Activated CD4-positive, alpha-beta T cell treated with anti-CD3 and anti-CD28 coated beads, Interleukin-2, Interleukin-4, amounts not matched to agents 100 ng/mL and 50 ng/mL, durations not matched to agents 16 hours and 8 hours (primary cell): ENCODE data around the gene PTPN9.
"Not testable (repeated sequence)": the region's sequence is repeated elsewhere in the genome, so short reads cannot be mapped to it uniquely, and the experiment has no call there.

ENCODE experiments used
- DNase-seq: peaks from one replicate; pipeline ENCODE4 v3.0.0-alpha.2; 2020; ENCODE audit warnings: low spot score

The PTPN9 gene

GRCh38 chr15:75452865-75453702 lies 126.0 kb downstream of the PTPN9 start:
- peak; percentile 50 for DNase-seq

- DNase-seq = peak; percentile 86
These were observed 126.7 kb downstream of the PTPN9 start for GRCh38 chr15:75452364-75452864.

- peak; percentile 99 for DNase-seq
These were observed 127.3 kb downstream of the PTPN9 start, which contains the start of gene SIN3A for GRCh38 chr15:75451674-75452363. SIN3A (minus strand) TSS chr15:75451690; CDS start chr15:75430375, 21,315 bp downstream.

- DNase-seq = no peak
These were observed 127.9 kb downstream of the PTPN9 start for GRCh38 chr15:75451202-75451673.

GRCh38 chr15:75450307-75451201 lies 128.6 kb downstream of the PTPN9 start:
- DNase-seq = peak; percentile 98

GRCh38 chr15:75449585-75450306 lies 129.4 kb downstream of the PTPN9 start:
- DNase-seq = no peak

GRCh38 chr15:75448171-75448570 lies 130.9 kb downstream of the PTPN9 start:
- DNase-seq = not testable (repeated sequence)

- DNase-seq = peak; percentile 56
These were observed 133.0 kb downstream of the PTPN9 start for GRCh38 chr15:75446151-75446550.

- not testable (repeated sequence) for DNase-seq
These were observed 133.8 kb downstream of the PTPN9 start for GRCh38 chr15:75445324-75445723.

- not testable (repeated sequence) for DNase-seq
These were observed 135.1 kb downstream of the PTPN9 start for GRCh38 chr15:75443972-75444453.

GRCh38 chr15:75437721-75438120 lies 141.4 kb downstream of the PTPN9 start:
- DNase-seq = no peak

GRCh38 chr15:75436881-75437280 lies 142.2 kb downstream of the PTPN9 start:
- DNase-seq = no peak

- DNase-seq = no peak
These were observed 147.4 kb downstream of the PTPN9 start for GRCh38 chr15:75431682-75432081.

GRCh38 chr15:75431270-75431669 lies 147.8 kb downstream of the PTPN9 start:
- DNase-seq = no peak

GRCh38 chr15:75430259-75430658 lies 148.9 kb downstream of the PTPN9 start:
- DNase-seq = no peak

- DNase-seq = no peak
These were observed 151.0 kb downstream of the PTPN9 start for GRCh38 chr15:75428152-75428551.

GRCh38 chr15:75425966-75426500 lies 153.1 kb downstream of the PTPN9 start:
- DNase-seq = no peak

GRCh38 chr15:75422554-75422953 lies 156.6 kb downstream of the PTPN9 start:
- no peak for DNase-seq

GRCh38 chr15:75420698-75421097 lies 158.4 kb downstream of the PTPN9 start:
- no peak for DNase-seq

GRCh38 chr15:75416584-75416983 lies 162.5 kb downstream of the PTPN9 start:
- DNase-seq = no peak
